ENCODE data around the gene ACSM3. TPM values are rescaled to one million over a fixed set of nuclear protein-coding genes. Genes with fewer than 3 reads are reported as not detected.
"Not testable (repeated sequence)": the region's sequence is repeated elsewhere in the genome, so short reads cannot be mapped to it uniquely, and the experiment has no call there.

Gene ACSM3
- total RNA-seq, 2 experiments from 2014 or later, result 4.6 to 6.2 TPM

DNA sequence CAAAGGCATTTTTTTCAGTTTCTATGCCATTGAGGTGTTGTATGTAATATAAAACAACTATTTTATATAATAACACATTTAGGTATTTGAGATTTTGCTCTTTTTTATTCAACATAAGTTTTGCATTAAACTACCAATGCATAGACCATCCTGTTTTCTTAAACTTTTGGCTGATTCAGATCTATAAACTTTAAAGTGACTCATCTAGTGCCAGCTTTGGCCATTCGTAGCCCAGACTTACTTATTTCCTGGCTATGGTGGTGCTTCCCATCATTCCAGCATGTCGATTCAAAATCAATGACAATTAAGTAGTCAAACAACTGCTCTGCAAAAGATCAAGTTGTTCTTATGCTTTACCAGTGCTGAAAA, 39.4 kb downstream of the ACSM3 start:
- CTCF ChIA-PET, result no interaction called here
- Mint-ChIP-seq H3K4me3 (no peak overlapping the region), H3K36me3 (ENCODE audit: low read depth) (peaks cover 5% of the 10 kb centered on the region), H3K9me3 (no peaks in the 10 kb centered on the region), H3K27me3 (no peaks in the 10 kb centered on the region), H3K4me1 (ENCODE audit: low read depth) (peaks cover 27% of the 10 kb centered on the region), H3K27ac (no peak overlapping the region)
- TF ChIP-seq, protein P1, sequence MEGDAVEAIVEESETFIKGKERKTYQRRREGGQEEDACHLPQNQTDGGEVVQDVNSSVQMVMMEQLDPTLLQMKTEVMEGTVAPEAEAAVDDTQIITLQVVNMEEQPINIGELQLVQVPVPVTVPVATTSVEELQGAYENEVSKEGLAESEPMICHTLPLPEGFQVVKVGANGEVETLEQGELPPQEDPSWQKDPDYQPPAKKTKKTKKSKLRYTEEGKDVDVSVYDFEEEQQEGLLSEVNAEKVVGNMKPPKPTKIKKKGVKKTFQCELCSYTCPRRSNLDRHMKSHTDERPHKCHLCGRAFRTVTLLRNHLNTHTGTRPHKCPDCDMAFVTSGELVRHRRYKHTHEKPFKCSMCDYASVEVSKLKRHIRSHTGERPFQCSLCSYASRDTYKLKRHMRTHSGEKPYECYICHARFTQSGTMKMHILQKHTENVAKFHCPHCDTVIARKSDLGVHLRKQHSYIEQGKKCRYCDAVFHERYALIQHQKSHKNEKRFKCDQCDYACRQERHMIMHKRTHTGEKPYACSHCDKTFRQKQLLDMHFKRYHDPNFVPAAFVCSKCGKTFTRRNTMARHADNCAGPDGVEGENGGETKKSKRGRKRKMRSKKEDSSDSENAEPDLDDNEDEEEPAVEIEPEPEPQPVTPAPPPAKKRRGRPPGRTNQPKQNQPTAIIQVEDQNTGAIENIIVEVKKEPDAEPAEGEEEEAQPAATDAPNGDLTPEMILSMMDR (IDR thresholded peaks at IDR 0.05), result no peak
- intact Hi-C loops (cut with DNase I, micrococcal nuclease), result no loop called here
- DNase-seq (no peak), ATAC-seq (ENCODE audit: poor library complexity) (no peak)
- no peaks in the 10 kb centered on the region for H3K9me3 ChIP-seq (ENCODE audit: control insufficient read depth in 1 of 2, insufficient read depth in 1 of 2, low read length in 2 of 2)
- H3K27ac ChIP-seq (ENCODE audit: low read depth in 1 of 2, low read length in 2 of 2), result no peak overlapping the region
- H3K36me3 ChIP-seq (ENCODE audit: insufficient read depth, low read length), result no peaks in the 10 kb centered on the region
- peaks cover 22% of the 10 kb centered on the region for H3K4me1 ChIP-seq (ENCODE audit: insufficient read depth, low read length)
- no peak overlapping the region for H3K4me3 ChIP-seq (ENCODE audit: low read length)
- H3K27me3 ChIP-seq (ENCODE audit: control insufficient read depth in 1 of 2, insufficient read depth in 2 of 2, low read length in 2 of 2), result no peaks in the 10 kb centered on the region
- POLR2A ChIA-PET, result no interaction called here

DNA sequence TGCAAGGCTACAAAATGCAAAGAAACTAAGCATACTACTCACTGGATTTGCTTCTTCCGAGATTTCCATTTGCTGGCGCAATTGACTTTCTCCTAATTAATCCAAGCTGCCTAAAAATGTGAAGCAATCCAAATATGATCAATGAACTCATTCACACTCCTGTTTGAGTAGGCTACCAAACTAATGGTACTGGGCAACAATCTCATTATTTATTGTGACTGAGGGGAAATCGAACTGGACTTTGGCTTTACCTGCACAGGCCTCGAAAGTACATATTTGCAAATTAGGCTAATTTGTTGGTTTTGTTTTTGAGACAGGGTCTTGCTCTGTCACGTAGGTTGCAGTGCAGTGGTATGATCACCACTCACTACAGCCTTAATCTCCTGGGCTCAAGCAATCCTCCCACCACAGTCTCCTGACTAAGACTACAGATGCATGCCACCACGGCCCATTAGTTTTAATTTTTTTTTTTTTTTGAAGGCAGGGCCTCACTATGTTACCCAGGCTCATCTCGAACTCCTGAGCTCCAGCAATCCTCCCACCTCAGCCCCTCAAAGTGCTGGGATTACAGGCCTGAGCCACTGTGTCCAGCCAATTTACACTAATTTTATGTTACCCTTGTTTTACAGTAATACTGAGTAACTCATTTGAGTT, 39.9 kb downstream of the ACSM3 start:
- intact Hi-C loops (cut with DNase I, micrococcal nuclease), result no loop called here
- Histone ChIP-seq H3K9me3 (ENCODE audit: control insufficient read depth in 1 of 2, insufficient read depth in 1 of 2, low read length in 2 of 2) (no peaks in the 10 kb centered on the region), H3K4me3 (ENCODE audit: low read length) (no peak overlapping the region), H3K4me1 (ENCODE audit: insufficient read depth, low read length) (peaks cover 23% of the 10 kb centered on the region), H3K27me3 (ENCODE audit: control insufficient read depth in 1 of 2, insufficient read depth in 2 of 2, low read length in 2 of 2) (no peaks in the 10 kb centered on the region), H3K27ac (ENCODE audit: low read depth in 1 of 2, low read length in 2 of 2) (no peak overlapping the region), H3K36me3 (ENCODE audit: insufficient read depth, low read length) (no peaks in the 10 kb centered on the region)
- peaks cover 5% of the 10 kb centered on the region for H3K36me3 Mint-ChIP-seq (ENCODE audit: low read depth)
- no peaks in the 10 kb centered on the region for H3K27me3 Mint-ChIP-seq
- ChIA-PET CTCF (interaction anchor here (0.6 kb wide), 1 partner anchor 1509 kb away, joined by 3 read pairs; no protein-coding TSS in a partner anchor), POLR2A (no interaction called here)
- H3K27ac Mint-ChIP-seq, result peak overlapping the region; percentile 49
- H3K9me3 Mint-ChIP-seq, result no peaks in the 10 kb centered on the region
- DNase-seq, result no peak
- H3K4me3 Mint-ChIP-seq, result no peak overlapping the region
- H3K4me1 Mint-ChIP-seq (ENCODE audit: low read depth), result peaks cover 22% of the 10 kb centered on the region
- ATAC-seq (ENCODE audit: poor library complexity), result no peak
- TF ChIP-seq, protein P1 (IDR thresholded peaks at IDR 0.05), result no peak

DNA sequence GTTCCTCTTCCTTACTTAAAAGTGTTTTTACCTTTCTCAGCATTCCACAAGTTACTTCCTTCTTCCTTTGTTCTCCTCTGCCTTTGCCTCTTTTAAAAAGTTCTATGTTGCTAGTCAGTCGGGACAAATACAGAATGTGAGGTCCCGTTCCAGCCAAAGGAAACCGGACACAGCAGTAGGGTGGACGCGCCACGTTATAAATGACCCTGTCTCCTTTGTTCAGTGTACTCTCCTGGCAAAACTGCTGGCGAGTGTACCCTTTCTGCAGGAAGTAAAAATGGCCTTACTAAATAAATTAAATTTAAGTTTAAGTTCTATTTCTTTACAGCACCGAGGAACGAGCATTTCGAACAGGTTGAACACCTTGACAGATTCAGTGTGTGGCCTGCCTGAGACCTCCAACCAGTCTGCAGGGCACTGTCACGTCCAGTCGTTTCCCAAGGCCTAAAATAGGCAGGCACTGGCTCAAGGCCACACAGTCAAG, 41.9 kb downstream of the ACSM3 start:
- CTCF ChIA-PET, result interaction anchor here (0.7 to 1.4 kb wide), 3 partner anchors 41 to 83 kb away, joined by 3 read pairs; no protein-coding TSS in a partner anchor
- not testable (repeated sequence) for H3K27me3 ChIP-seq (ENCODE audit: control insufficient read depth in 1 of 2, insufficient read depth in 2 of 2, low read length in 2 of 2); H3K9me3 ChIP-seq (ENCODE audit: control insufficient read depth in 1 of 2, insufficient read depth in 1 of 2, low read length in 2 of 2); ATAC-seq (ENCODE audit: poor library complexity); H3K9me3 Mint-ChIP-seq; H3K36me3 Mint-ChIP-seq (ENCODE audit: low read depth); H3K36me3 ChIP-seq (ENCODE audit: insufficient read depth, low read length); DNase-seq; H3K27me3 Mint-ChIP-seq
- Histone ChIP-seq H3K27ac (ENCODE audit: low read depth in 1 of 2, low read length in 2 of 2) (peak overlapping the region; percentile 49 to 72), H3K4me1 (ENCODE audit: insufficient read depth, low read length) (peaks cover 23% of the 10 kb centered on the region), H3K4me3 (ENCODE audit: low read length) (peak overlapping the region; percentile 92)
- Mint-ChIP-seq H3K4me3 (peak overlapping the region; percentile 98), H3K27ac (peak overlapping the region; percentile 81), H3K4me1 (ENCODE audit: low read depth) (peaks cover 17% of the 10 kb centered on the region)
- POLR2A ChIA-PET, result interaction anchor here (0.9 to 1.8 kb wide), 3 partner anchors 64 to 95 kb away, joined by 3 to 12 read pairs (median 8); partner anchors contain the start of genes DCUN1D3, LYRM1 and THUMPD1
- intact Hi-C loops (cut with DNase I, micrococcal nuclease), result loop anchor here (2.0 to 5.0 kb wide), 3 partner anchors 63 to 97 kb away; partner anchors contain the start of genes THUMPD1 (in 2 of the 2), DCUN1D3 (in 1 of the 2) and LYRM1 (in 1 of the 2)

Data from CD4-positive, alpha-beta T cell (primary cell).